SU-DHL-6 (cell line): ENCODE results near the gene ARHGAP22.

ENCODE experiments used
- EZH2phosphoT487 ChIP-seq: fragments of 200-600 bp; sonication (generic), shearing (Covaris generic); conservative IDR thresholded peaks from 2 replicates; pipeline ENCODE4 v1.6.1; 2018; ENCODE audit warnings: mild to moderate bottlenecking, antibody characterized with exemption, low read length, moderate library complexity, mixed read lengths
- TF ChIP-seq, protein P1 (sequence below): fragments of 200-600 bp; sonication (generic); IDR thresholded peaks from one replicate; pipeline ENCODE4 v1.5.1; 2017; ENCODE audit warnings: antibody characterized with exemption, mild to moderate bottlenecking, low read length, moderate library complexity; ENCODE audit not compliant: insufficient read depth, poor library complexity, severe bottlenecking

DNA sequence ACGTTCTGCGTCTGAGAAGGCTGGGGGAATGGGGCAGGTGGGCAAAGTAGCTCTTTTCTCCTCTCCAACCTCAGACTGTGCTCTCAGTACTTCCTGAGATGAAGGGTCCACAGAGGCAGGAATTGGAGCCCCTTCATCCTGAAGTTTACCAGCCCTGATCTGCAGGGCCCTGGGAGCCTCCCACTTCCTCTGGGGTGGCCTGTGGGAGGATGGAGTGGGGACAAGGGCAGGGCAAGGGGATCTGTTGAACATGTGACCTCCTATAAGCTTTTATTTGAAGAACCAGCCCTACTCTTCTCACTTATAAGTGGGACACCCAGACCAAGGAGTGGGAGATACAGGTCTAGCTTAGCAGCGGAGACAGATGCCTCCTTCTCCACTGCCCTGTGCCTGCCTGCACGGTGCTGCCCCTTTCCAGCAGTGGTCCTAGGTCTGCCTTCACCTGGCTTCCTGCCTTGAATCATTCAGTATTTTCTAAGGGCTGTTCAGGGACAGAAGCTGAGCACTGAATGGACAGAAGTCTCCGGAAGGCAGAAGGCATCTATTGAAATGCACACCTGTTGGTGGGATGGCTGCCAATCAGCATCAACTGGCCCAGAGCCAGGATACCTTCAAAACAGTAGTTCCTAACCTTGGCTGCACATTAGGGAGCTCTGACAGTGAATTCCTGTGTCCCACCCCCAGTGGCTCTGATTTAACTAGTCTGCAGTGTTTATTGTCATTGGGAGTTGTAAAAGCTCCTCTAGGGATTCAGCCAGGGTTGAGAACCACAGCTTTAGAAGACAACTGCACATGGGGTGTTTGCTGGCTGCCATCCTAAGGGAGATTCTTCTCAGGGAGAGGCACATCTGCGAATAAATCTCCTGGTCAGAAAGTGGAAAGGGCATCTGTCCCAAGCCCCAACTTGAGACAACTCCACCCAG is 2.7 kb upstream of the ARHGAP22 start:
- TF ChIP-seq, protein P1, sequence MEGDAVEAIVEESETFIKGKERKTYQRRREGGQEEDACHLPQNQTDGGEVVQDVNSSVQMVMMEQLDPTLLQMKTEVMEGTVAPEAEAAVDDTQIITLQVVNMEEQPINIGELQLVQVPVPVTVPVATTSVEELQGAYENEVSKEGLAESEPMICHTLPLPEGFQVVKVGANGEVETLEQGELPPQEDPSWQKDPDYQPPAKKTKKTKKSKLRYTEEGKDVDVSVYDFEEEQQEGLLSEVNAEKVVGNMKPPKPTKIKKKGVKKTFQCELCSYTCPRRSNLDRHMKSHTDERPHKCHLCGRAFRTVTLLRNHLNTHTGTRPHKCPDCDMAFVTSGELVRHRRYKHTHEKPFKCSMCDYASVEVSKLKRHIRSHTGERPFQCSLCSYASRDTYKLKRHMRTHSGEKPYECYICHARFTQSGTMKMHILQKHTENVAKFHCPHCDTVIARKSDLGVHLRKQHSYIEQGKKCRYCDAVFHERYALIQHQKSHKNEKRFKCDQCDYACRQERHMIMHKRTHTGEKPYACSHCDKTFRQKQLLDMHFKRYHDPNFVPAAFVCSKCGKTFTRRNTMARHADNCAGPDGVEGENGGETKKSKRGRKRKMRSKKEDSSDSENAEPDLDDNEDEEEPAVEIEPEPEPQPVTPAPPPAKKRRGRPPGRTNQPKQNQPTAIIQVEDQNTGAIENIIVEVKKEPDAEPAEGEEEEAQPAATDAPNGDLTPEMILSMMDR = no peak
- no peak for TF ChIP-seq EZH2phosphoT487
